GM18526 (cell line): Measurements from ENCODE around the gene USP15.

ENCODE experiments used
- POLR2A ChIP-seq: IDR thresholded peaks from 3 replicates; pipeline ENCODE4 v1.6.1; 2011; ENCODE audit not compliant: insufficient read length; ENCODE audit errors: extremely low read depth

Gene USP15

GRCh38 chr12:62323386-62323785 is 63.2 kb downstream of the USP15 start:
- no peak for TF ChIP-seq POLR2A

DNA sequence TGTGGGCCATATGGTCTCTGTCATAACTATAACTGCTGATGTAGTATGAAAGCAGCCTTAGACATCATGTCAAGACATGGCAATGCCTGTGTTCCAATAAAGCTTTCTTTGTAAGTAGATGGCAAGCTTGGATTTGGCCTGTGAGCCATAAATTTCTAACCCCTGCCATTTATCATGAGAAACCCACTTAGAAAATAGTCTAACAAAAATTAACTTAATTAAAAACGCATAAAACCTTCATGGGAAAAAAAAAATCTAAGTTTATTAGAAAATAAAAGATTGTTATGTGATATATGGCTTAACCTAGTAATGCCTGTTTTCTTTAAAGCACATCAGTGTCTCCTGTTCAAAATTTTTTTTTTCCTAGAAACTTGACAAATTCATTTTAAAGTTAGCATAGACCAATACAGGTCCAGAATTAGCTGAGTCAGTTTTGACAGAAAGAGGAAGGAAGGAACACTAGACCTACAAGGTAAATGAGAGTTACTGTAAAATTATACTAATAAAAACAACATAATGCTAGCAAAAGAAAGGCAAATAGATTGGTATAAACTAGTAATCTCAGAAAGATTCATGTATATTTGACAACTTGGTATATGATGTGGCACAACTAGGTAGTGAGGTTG is 68.2 kb downstream of the USP15 start:
- TF ChIP-seq POLR2A: no peak

GRCh38 chr12:62331306-62331705 is 71.1 kb downstream of the USP15 start:
- no peak for TF ChIP-seq POLR2A

DNA sequence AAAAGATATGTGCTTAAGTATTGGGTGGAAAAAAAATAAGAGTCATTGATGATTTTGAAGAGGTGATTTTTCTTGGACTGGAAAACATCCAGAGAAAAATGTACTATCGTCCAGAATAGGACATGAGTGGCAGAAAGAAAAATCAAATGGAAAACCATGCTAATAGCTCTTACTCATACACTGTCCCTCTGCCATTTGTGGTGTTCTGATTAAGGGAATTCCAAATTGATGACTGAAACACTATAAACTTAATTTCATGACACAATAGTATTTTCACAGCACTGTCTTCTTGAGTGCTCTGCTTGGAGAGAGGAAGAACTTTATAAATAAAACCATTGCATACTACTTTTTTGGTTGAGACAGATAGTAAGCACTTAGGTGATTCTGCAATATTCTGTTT is 72.4 kb downstream of the USP15 start:
- TF ChIP-seq POLR2A: no peak

DNA sequence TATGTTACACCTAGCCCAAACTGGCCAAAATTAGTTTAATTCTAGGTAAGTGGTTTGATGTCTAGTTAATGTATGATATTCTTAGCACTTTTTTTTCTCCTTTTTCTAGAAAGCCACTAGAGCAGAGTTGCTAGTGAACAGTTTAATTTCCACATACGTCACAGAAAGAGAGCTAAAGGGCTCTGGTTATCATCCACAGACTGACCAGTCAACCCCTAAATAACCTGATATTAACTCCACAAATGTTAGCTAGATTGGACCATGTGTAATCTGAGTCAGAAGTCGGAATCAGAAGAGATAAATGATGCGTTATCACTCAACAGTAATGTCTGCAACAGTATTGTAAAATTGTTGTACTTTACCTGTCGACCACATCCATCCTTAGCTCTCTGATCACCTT is 74.9 kb downstream of the USP15 start:
- TF ChIP-seq POLR2A: no peak

DNA sequence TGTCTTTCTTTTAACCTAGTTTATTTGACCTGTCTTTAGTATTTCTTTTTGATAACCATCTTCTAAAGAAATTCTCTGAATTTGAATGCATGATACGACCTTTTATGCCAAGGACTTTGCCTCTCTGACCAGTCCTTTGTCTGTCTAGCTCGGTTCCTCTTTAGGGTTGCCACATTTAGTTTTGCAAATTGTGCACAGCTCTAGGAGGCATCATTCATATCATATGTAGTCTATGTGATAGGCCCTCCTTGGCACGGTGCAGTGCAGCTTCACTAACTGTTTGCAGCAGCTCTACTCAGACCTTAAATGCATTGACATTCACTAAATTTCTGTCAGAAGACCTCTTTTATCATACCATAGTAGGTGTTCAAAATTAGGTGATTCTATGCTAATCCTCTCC is 75.6 kb downstream of the USP15 start:
- no peak for TF ChIP-seq POLR2A

- no peak for TF ChIP-seq POLR2A
These were observed 85.5 kb downstream of the USP15 start for GRCh38 chr12:62345667-62346066.

- no peak for TF ChIP-seq POLR2A
These were observed 86.6 kb downstream of the USP15 start for GRCh38 chr12:62346817-62347216.

- no peak for TF ChIP-seq POLR2A
These were observed 87.9 kb downstream of the USP15 start for GRCh38 chr12:62347922-62348650.

DNA sequence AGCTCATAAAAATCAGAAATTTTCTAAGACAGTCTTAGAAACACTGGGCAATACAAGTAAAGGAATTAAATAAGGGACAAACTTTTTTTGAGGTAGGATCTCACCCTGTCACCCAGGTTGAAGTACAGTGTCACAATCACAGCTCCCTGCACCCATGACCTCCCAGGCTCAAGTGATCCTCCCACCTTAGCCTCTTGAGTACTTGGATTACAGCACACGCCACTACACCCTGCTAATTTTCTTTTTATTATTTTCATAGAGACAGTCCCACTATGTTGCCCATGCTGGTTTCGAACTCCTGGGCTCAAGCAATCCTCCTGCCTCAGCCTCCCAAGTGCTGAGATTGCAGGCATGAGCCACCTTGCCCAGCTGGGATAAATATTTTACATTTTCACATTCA is 90.3 kb downstream of the USP15 start:
- no peak for TF ChIP-seq POLR2A

DNA sequence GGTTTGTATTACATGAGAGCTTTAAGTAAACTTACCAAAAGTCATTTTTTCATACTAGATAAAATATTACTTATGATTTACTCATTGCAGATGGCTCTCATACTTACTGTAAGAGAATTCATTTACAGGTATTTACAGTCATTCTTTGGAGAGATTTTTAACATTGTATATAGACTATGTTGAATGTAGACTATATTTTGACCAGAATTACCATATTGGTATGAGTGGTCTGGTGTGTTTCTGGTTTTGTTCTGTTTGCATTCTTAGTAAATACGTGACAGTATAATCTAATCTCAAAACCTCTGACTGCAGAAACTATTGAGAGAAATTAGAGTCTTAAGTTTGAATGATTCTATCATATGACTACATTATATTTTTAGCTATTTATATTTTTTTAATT is 91.1 kb downstream of the USP15 start:
- TF ChIP-seq POLR2A: no peak

- no peak for TF ChIP-seq POLR2A
These were observed 100.8 kb downstream of the USP15 start for GRCh38 chr12:62361048-62361447.

DNA sequence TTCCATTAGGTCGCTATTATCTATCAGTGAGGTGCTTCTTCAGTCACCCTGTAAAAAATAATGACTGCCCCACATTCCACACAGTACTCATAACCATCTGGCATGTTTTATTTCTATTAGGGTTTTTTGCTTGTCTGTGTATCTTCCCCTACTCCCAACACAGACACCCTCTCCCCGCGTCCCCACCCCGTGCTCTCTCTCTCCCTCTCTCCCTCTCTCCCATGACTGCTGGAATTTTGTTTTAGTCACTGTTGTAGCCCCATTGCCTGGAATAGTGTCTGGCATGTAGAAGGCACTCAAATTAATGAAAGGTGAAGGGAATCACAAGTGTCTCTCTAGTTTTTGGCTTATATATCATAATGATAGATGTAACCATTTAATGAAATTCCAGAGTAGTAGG is 103.3 kb downstream of the USP15 start:
- no peak for TF ChIP-seq POLR2A

DNA sequence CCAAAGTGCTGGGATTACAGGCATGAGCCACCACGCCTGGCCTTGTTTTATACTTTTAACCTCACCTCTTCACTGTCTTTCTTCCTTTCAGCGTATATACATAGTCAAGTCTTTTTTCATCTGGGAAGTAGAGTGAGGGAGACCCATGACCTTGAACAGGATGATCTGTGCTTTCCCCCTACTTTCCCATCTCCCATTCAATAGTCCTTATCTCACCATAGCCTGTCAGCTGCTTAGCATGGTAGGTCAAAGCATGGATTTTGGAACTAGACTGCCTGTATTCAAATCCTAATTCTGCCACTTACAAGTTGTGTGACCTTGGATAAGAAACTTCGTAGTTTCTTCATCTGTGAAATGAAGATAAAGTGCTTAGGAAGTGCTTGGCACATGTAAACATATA is 110.0 kb downstream of the USP15 start:
- TF ChIP-seq POLR2A: no peak

DNA sequence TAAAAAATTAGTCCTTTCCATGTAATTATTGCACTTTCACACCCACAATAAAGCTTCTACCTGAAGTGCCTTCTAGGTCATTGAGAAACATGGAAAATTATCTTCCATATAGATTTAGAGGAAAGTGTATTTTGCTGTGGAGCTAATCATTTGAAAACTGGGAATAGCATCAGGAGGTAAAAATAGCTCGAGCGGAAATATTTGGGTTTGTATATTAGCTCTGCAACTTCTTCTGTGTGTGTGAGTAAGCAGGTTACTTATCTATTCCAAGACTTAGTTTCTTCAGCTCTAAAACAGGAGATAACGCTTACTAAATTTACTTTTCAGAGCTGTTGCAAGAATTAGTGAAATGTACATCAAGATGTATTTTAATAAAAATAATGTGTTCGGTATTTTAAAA is 111.5 kb downstream of the USP15 start:
- no peak for TF ChIP-seq POLR2A

DNA sequence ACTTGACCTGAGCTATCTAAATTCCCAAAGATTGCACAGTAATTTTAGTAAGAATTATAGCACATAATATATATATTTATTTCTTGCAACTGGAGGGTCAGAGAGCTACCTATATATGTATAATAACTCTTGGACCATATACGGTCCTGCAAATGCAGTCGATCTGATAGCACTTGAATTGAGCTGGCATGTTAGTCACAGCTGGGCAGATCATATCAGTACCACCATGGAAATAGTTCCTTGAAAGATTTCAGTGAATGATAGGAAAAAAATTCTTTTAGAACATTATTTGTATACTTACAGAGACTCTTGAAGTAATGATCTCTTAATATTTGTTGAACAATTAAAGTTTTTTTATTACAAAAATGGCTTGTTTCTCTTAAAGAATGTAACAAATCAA is 111.9 kb downstream of the USP15 start:
- TF ChIP-seq POLR2A: no peak

DNA sequence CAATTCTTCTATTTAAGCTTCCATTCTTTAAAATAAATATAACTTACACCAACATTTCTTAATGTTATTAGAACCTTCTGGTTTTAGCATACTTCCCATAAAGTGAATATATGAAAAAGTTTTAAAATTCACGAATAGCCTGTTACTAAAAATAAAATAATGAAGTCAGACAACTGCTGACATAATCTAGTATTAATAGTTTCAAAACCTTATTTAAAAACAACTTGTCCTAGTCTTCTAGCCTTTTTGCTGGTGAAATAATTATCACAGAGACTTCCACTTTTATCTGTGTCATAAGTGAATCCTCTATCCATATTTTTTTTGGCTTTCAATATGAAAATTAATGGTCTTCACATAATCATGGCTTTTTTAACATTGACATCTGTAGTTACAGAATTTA is 112.6 kb downstream of the USP15 start:
- TF ChIP-seq POLR2A: no peak
